Stimulated activated CD8-positive, alpha-beta memory T cell treated with anti-CD3 and anti-CD28 coated beads, Interleukin-2, amount 100 ng/mL, for 1 hour (primary cell): ENCODE measurements around the gene GTF3C5.
A peak's percentile ranks its signal among the peaks of the same experiment; 100 is the strongest.
"Not testable (repeated sequence)": the region's sequence is repeated elsewhere in the genome, so short reads cannot be mapped to it uniquely, and the experiment has no call there.

Source experiments
- DNase-seq, 2 donors: peaks; one replicate each; pipeline ENCODE4 v3.0.0-alpha.2; 2020; ENCODE audit warnings: low read depth in 2 of 2

Gene GTF3C5, protein sequence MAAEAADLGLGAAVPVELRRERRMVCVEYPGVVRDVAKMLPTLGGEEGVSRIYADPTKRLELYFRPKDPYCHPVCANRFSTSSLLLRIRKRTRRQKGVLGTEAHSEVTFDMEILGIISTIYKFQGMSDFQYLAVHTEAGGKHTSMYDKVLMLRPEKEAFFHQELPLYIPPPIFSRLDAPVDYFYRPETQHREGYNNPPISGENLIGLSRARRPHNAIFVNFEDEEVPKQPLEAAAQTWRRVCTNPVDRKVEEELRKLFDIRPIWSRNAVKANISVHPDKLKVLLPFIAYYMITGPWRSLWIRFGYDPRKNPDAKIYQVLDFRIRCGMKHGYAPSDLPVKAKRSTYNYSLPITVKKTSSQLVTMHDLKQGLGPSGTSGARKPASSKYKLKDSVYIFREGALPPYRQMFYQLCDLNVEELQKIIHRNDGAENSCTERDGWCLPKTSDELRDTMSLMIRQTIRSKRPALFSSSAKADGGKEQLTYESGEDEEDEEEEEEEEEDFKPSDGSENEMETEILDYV

GRCh38 chr9:133030317-133031129 is at the start of gene GTF3C5:
Gene GTF3C5 (plus strand): TSS chr9:133030997. CDS start chr9:133031012, 15 bp downstream.
- DNase-seq, result peak; percentile 83 to 85

GRCh38 chr9:132982458-132982857 is 48.3 kb upstream of the GTF3C5 start:
- no peak for DNase-seq

DNA sequence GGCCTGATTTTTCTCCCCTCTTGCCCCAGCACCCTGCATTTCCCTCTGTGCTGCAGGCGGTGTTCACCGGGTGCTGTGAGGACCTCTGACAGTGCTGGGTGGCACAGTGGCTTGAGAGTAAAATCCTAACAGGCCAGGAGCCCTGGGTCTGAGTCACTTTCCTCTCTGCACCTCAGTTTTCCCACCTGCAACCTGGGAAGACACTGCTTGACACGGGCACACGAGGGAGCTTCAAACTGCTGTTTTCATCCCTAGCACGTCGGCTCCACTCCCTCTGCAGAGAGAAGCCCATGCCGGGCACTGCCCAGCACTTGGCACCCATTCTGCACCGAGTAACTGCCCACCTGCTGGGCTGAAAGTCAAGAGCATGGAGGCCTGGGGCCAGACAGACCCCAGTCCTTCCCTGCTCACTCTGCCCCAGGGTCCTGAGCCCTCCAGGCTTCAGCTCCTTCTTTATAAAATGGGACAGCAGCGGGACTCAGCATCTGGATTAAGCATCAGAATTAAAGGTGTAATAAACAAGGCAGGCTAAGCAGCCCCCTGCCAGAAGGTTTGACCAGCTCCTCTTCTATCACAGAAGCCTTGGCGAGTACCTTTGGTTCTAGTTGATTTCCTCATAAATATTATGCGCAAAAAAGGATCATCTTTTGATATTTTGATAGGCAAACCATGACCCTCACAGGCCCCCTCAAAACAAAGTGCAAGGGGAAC is 47.2 kb upstream of the GTF3C5 start:
- no peak for DNase-seq

- no peak for DNase-seq
Observed at GRCh38 chr9:132984202-132985070, 46.4 kb upstream of the GTF3C5 start.

DNA sequence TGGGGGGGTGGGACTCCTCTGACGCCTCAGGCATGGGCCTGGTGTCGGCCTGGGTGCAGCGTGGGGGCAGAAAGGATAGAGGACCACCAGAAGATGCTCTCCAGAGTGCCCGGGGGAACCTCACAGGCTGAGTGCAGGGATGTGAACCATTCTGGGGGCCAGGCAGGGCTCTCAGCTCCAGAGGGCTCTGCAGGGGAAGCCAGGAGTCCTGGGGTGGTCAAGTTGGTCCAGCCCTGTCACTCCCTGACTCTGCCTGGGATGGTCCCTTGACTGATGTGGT is 45.8 kb upstream of the GTF3C5 start:
- no peak for DNase-seq

GRCh38 chr9:132985489-132985888 is 45.3 kb upstream of the GTF3C5 start:
- no peak for DNase-seq

DNA sequence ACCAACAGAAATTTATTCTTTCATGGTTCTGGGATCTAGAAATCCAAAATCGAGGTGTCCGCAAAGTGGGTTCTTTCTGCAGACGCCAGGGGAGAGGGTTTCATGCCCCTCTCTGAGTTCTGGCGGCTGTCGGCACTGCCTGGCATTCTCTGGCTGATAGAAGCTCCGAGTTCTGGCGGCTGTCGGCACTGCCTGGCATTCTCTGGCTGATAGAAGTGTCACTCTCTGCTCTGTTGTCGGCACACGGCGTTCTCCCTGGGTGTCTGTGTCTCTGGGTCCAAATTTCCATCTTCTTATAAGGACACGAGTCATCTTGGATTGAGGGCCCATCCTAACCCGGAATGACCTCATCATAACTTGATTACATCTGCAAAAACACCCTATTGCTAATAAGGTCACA is 44.7 kb upstream of the GTF3C5 start:
- DNase-seq, result no peak

GRCh38 chr9:132986640-132987620 is 43.9 kb upstream of the GTF3C5 start:
- no peak for DNase-seq

DNA sequence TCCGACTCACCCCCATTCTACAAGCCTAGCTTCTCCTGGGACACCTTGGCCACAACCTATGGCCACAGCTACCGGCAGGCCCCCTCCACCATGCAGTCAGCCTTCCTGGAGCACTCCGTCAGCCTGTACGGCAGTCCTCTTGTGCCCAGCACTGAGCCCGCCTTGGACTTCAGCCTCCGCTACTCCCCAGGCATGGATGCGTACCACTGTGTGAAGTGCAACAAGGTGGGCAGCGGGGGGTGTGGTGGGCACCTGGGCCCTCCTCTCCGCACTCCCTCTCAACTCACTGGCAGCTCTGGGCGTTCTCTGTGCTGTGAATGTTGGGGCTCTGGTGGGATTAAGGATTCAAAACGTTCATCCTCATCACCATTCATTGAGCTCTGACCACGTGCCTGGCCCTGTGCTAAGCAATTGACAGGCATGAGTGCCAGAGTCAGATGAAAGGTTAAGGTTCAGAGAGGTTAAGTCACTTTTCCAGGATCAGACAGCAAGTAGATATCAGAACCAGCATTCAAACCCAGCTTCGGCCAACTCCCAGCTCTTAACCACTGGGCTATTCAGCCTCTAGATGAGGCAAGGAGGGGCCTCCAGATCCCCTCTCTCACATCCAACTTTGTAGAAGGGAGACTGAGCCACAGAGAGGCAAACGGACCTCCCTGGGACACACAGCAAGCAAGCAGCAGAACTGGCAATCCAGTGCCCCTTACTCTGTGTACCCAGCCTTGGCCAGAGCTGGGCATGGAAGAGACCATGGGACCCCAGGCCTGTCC is 42.4 kb upstream of the GTF3C5 start:
- DNase-seq, result no peak

DNA sequence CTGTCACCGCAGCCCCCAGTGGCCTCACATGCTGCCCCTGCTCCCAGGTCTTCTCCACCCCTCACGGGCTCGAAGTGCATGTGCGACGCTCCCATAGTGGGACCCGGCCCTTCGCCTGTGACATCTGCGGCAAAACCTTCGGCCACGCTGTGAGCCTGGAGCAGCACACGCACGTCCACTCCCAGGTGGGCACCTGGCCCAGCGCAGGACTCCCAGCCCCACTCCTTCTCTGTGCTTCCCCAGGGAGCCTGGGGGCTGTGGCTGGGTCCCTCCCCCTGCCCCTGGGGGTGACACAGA is 41.8 kb upstream of the GTF3C5 start:
- no peak for DNase-seq

DNA sequence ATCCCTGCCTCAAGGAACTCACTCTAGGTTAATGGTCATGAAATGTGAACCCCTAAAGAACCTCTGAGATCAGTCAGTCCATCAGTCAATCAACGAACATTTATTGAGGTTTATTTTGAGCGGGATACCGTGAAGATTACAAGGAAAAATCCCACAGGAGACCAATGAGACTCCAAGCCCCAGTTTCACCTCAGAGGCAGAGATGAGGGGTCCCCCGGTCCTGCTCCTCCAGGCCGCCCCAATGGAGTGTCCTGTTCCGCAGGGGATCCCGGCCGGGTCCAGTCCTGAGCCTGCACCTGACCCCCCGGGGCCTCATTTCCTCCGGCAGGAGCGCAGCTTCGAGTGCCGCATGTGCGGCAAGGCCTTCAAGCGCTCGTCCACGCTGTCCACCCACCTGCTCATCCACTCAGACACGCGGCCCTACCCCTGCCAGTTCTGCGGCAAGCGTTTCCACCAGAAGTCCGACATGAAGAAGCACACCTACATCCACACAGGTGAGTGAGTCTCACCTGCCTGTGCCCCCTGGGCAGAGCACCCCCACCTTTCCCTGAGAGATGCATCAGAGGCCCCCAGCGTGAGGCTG is 41.3 kb upstream of the GTF3C5 start:
- DNase-seq, result no peak

DNA sequence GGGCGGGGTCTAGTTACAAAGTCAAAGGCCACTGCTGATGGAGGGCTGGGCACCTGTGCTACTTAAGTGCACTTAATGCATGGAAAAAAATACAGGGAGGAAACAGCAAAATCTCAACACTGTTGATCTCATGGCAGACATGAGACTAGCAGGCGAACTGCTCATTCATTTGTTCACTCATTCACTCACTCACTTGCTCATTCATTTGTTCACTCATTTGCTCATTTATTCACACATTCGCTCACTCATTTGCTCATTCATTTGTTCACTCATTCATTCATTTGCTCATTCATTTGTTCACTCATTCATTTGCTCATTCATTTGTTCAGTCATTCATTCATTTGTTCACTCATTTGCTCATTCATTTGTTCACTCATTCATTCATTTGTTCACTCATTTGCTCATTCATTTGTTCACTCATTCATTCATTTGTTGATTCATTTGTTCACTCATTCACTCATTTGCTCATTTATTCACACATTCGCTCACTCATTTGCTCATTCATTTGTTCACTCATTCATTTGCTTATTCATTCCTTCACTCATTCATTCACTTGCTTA is 40.7 kb upstream of the GTF3C5 start:
- DNase-seq, result not testable (repeated sequence)

DNA sequence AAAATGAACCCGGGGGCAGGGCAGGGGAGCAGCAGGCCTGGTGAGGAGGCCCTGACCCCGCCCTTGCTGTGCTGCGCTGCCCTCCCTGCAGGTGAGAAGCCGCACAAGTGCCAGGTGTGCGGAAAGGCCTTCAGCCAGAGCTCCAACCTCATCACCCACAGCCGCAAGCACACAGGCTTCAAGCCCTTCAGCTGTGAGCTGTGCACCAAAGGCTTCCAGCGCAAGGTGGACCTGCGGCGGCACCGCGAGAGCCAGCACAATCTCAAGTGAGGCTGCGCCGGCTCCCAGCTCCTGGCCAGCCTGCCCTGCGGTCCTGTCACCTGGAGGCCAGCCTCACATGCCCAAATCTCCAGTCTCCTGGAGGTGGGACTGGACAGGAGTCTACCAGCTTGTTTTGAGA is 40.0 kb upstream of the GTF3C5 start:
- no peak for DNase-seq

- no peak for DNase-seq
Observed at GRCh38 chr9:132991351-132992300, 39.2 kb upstream of the GTF3C5 start.

DNA sequence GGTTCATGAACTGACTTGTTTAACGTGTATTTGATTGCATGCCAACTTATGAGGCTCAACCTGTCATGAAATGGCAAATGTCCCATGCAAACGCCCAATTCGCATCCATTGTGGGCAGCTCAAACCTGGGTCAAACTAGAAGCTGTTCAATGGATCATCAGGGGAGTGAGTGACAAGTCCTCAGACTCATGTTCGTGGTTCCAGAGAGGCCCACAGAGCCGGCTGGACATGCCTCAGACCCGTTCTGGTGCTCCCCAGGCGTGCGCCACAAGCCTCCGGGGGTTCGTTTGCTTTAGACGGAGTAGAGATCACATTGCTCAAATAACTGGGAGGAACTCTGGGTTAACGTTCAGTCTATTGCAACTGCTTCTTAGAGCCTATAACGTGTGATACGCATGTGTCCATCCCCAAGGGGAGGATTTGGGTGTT is 37.3 kb upstream of the GTF3C5 start:
- no peak for DNase-seq

DNA sequence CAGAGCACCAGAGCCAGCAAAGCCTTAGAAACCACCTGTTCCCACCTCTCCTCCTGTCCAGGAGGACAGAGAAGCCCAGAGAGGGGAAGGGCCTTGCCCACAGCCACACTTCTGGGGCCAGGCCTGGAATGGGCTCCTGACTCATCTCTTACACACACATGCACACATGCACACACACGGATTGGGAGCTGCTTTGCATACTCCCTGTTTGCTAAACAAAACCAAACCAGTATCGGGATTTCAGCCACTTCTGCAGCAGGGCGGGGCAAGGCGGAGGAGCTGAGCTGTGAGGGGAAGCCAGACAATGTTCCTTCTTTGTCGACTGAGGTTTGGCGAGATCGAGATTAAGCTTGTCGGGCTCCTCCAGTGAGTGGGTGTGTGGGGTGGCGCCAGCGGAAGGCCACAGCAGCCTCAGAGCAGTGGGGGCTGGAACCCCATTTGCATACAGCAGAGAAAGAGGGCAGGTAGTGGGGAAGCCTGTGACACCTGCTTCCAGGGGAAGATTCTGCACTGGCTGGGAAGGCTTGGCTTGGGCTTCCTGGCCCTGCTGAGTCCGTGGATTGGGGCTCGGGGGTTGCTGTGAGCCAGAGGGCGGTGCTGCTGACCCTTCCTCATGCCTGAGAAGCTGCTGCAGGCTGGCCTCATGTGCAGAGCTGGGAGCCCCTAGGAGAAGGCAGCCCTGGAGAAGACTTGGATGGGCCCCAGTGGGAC is 36.2 kb upstream of the GTF3C5 start:
- no peak for DNase-seq

DNA sequence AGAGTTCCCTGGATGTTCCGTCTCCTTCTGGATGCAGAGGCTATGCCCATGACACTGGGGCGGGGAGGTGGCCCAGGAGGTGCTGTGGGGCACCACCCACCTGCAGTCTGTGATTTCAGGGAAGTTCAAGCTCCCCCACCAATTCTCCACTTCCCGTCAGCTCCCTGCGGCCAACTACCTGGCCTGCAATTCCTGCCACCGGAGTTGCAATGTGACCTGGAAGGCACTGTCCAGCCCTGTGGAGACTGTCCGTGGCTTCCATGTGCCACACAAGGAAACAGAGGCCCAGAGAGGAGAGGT is 35.7 kb upstream of the GTF3C5 start:
- DNase-seq, result no peak
